Measurements from ENCODE around the gene MCOLN1. TPM values are rescaled to one million over a fixed set of nuclear protein-coding genes. Genes with fewer than 3 reads are reported as not detected.

The MCOLN1 gene
- total RNA-seq, 1 experiment from 2014 or later, result 10.2 TPM

DNA sequence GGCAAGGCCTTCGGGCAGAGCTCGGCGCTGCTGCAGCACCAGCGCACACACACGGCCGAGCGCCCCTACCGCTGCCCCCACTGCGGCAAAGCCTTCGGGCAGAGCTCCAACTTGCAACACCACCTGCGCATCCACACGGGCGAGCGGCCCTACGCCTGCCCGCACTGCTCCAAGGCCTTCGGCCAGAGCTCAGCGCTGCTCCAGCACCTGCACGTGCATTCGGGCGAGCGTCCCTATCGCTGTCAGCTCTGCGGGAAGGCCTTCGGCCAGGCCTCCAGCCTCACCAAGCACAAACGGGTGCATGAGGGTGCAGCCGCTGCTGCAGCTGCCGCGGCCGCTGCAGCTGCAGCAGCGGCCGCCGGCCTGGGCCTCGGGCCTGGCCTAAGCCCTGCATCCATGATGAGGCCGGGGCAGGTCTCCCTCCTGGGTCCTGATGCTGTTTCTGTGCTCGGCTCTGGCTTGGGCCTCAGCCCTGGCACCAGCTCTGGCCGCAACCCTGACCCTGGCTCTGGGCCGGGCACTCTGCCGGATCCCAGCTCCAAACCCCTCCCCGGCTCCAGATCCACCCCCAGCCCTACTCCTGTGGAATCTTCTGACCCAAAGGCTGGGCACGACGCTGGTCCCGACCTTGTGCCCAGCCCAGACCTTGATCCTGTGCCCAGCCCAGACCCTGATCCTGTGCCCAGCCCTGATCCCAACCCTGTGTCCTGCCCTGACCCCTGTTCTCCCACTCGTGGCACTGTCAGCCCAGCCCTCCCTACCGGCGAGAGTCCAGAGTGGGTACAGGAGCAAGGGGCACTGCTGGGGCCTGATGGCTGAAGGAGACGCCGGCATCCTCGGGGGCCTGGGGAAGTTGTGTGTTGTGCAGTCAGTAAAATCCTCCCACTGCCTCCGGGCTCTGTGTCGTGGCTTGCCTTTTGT lies 2.0 kb upstream of the MCOLN1 start:
- Histone ChIP-seq H3K4me1 (ENCODE audit: insufficient read depth, low read length) (peaks cover 23% of the 10 kb centered on the region), H3K27ac (ENCODE audit: low read length) (no peak overlapping the region), H4K20me1 (ENCODE audit: low read length) (no peaks in the 10 kb centered on the region), H3K9me3 (ENCODE audit: low read length) (no peaks in the 10 kb centered on the region), H3K4me3 (ENCODE audit: low read length) (no peak overlapping the region), H3K27me3 (ENCODE audit: low read length) (no peaks in the 10 kb centered on the region), H3F3A (ENCODE audit: low read length, unreplicated experiment) (no peaks in the 10 kb centered on the region), H3K9ac (ENCODE audit: low read length) (no peak overlapping the region), H3K79me2 (ENCODE audit: low read length) (peaks cover 13% of the 10 kb centered on the region), H3K36me3 (ENCODE audit: low read depth, low read length) (no peaks in the 10 kb centered on the region), H2AFZ (ENCODE audit: low read length) (no peak overlapping the region), H3K4me2 (ENCODE audit: low read length) (no peak overlapping the region), H3K9me2 (replicated peaks; ENCODE audit: low read length) (no peaks in the 10 kb centered on the region)
- no TSS peak for BruUV-seq (replicated peaks)
- ChIA-PET CTCF (no interaction called here), POLR2A (ENCODE audit: unreplicated experiment) (no interaction called here)
- no peak for DNase-seq
- intact Hi-C loops (cut with micrococcal nuclease), result no loop called here
- no peak for ATAC-seq
- TF ChIP-seq EZH2phosphoT487 (IDR thresholded peaks at IDR 0.05; ENCODE audit: borderline replicate concordance, low read length), result no peak
- TF ChIP-seq, protein P1, sequence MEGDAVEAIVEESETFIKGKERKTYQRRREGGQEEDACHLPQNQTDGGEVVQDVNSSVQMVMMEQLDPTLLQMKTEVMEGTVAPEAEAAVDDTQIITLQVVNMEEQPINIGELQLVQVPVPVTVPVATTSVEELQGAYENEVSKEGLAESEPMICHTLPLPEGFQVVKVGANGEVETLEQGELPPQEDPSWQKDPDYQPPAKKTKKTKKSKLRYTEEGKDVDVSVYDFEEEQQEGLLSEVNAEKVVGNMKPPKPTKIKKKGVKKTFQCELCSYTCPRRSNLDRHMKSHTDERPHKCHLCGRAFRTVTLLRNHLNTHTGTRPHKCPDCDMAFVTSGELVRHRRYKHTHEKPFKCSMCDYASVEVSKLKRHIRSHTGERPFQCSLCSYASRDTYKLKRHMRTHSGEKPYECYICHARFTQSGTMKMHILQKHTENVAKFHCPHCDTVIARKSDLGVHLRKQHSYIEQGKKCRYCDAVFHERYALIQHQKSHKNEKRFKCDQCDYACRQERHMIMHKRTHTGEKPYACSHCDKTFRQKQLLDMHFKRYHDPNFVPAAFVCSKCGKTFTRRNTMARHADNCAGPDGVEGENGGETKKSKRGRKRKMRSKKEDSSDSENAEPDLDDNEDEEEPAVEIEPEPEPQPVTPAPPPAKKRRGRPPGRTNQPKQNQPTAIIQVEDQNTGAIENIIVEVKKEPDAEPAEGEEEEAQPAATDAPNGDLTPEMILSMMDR (conservative IDR thresholded peaks at IDR 0.05; ENCODE audit: low read depth, low read length), result no peak
- TF ChIP-seq EZH2 (IDR thresholded peaks at IDR 0.05; ENCODE audit: low read length, unreplicated experiment), result no peak

DNA sequence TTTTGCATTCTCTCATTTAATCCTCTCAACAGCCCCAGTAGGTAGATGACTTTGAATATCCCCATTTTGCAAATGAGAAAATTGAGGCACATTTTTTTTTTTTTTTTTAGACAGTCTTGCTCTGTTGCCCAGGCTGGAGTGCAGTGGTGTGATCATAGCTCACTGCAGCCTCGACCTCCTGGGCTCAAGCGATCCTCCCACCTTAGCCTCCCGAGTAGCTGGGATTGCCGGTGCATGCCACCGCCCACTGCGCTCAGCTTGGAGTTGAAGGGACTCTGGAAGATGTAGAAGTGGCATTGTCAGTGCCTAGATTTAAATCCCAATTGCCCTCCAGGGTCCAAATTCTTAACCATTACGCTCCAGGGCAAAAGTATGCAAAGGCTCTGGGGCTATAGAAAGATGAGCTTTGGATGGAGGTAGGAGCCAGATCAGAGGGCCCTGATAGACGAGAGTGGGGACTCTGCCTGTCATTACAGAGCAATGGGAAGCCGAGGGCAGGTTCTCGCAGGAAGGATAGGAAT lies 813 bp upstream of the MCOLN1 start:
- H3K4me2 ChIP-seq (ENCODE audit: low read length), result peak overlapping the region; percentile 87
- no peaks in the 10 kb centered on the region for H3K9me3 ChIP-seq (ENCODE audit: low read length)
- no peak overlapping the region for H3K27ac ChIP-seq (ENCODE audit: low read length)
- H3K36me3 ChIP-seq (ENCODE audit: low read depth, low read length), result no peaks in the 10 kb centered on the region
- no peaks in the 10 kb centered on the region for H3K9me2 ChIP-seq (replicated peaks; ENCODE audit: low read length)
- no peaks in the 10 kb centered on the region for H3K27me3 ChIP-seq (ENCODE audit: low read length)
- DNase-seq (no peak), ATAC-seq (no peak)
- peaks cover 16% of the 10 kb centered on the region for H3K4me1 ChIP-seq (ENCODE audit: insufficient read depth, low read length)
- TF ChIP-seq EZH2 (IDR thresholded peaks at IDR 0.05; ENCODE audit: low read length, unreplicated experiment) (no peak), EZH2phosphoT487 (IDR thresholded peaks at IDR 0.05; ENCODE audit: borderline replicate concordance, low read length) (no peak)
- TF ChIP-seq, protein P1 (conservative IDR thresholded peaks at IDR 0.05; ENCODE audit: low read depth, low read length), result no peak
- CTCF ChIA-PET, result no interaction called here
- intact Hi-C loops (cut with micrococcal nuclease), result loop anchor here (1.0 kb wide), 1 partner anchor 13 kb away; no protein-coding TSS in a partner anchor
- H3K4me3 ChIP-seq (ENCODE audit: low read length), result peak overlapping the region; percentile 78
- peak overlapping the region; percentile 16 for H3K9ac ChIP-seq (ENCODE audit: low read length)
- POLR2A ChIA-PET (ENCODE audit: unreplicated experiment), result no interaction called here
- peak overlapping the region; percentile 69 for H2AFZ ChIP-seq (ENCODE audit: low read length)
- BruUV-seq (replicated peaks), result no TSS peak
- H4K20me1 ChIP-seq (ENCODE audit: low read length), result no peaks in the 10 kb centered on the region
- peaks cover 13% of the 10 kb centered on the region for H3K79me2 ChIP-seq (ENCODE audit: low read length)
- no peaks in the 10 kb centered on the region for H3F3A ChIP-seq (ENCODE audit: low read length, unreplicated experiment)

All from PC-3 (cell line).